Neural progenitor cell (in vitro differentiated cells): ENCODE data around the gene LTV1.

Source experiments
- CTCF ChIP-seq: fragments of 200-600 bp; sonication (generic); IDR thresholded peaks from 2 replicates; pipeline ENCODE4 v1.5.1; 2017; ENCODE audit warnings: antibody characterized with exemption, mild to moderate bottlenecking
- EZH2 ChIP-seq: fragments of 200-600 bp; sonication (generic); IDR thresholded peaks from 2 replicates; pipeline ENCODE4 v1.6.1; 2017; ENCODE audit warnings: antibody characterized with exemption, mild to moderate bottlenecking, moderate library complexity
- EZH2phosphoT487 ChIP-seq: fragments of 200-600 bp; sonication (generic); IDR thresholded peaks from 2 replicates; pipeline ENCODE4 v1.6.1; 2017; ENCODE audit warnings: antibody characterized with exemption

GRCh38 chr6:143902827-143903226 is 59.7 kb downstream of the LTV1 start:
- TF ChIP-seq EZH2, result no peak
- no peak for TF ChIP-seq CTCF
- no peak for TF ChIP-seq EZH2phosphoT487
